NCI-H345 treated with DMSO at 0.1 percent for 48 hours (cell line): ENCODE results near the gene TGFBR2.
A peak's percentile ranks its signal among the peaks of the same experiment; 100 is the strongest.

Source experiments
- DNase-seq: peaks from one replicate; lab custom pipeline; 2025; ENCODE audit not compliant: unreplicated experiment; lab: John Stamatoyannopoulos, UW

Gene TGFBR2

GRCh38 chr3:30688776-30689641, 82.6 kb downstream of the TGFBR2 start:
- DNase-seq: no peak

GRCh38 chr3:30690199-30690598, 83.8 kb downstream of the TGFBR2 start:
- no peak for DNase-seq

GRCh38 chr3:30691249-30691880, 85.0 kb downstream of the TGFBR2 start:
- no peak for DNase-seq

- no peak for DNase-seq
Measured at GRCh38 chr3:30691944-30692343, 85.5 kb downstream of the TGFBR2 start.

- DNase-seq: no peak
Measured at GRCh38 chr3:30692498-30693130, 86.2 kb downstream of the TGFBR2 start.

GRCh38 chr3:30693470-30694120, 87.2 kb downstream of the TGFBR2 start:
- DNase-seq: peak; percentile 25

GRCh38 chr3:30694148-30694547, 87.7 kb downstream of the TGFBR2 start:
- no peak for DNase-seq

GRCh38 chr3:30694668-30695067, 88.3 kb downstream of the TGFBR2 start:
- DNase-seq: no peak

GRCh38 chr3:30695302-30696061, 89.1 kb downstream of the TGFBR2 start:
- DNase-seq: no peak

- no peak for DNase-seq
Measured at GRCh38 chr3:30696403-30696819, 90.0 kb downstream of the TGFBR2 start.

- DNase-seq: no peak
Measured at GRCh38 chr3:30696896-30697295, 90.5 kb downstream of the TGFBR2 start.

GRCh38 chr3:30698549-30698948, 92.1 kb downstream of the TGFBR2 start:
- no peak for DNase-seq

GRCh38 chr3:30699927-30700326, 93.5 kb downstream of the TGFBR2 start:
- DNase-seq: no peak

GRCh38 chr3:30700702-30701321, 94.4 kb downstream of the TGFBR2 start:
- DNase-seq: no peak

- DNase-seq: no peak
Measured at GRCh38 chr3:30702038-30702827, 95.8 kb downstream of the TGFBR2 start.

- no peak for DNase-seq
Measured at GRCh38 chr3:30702828-30703397, 96.5 kb downstream of the TGFBR2 start.

- DNase-seq: no peak
Measured at GRCh38 chr3:30704931-30705890, 98.8 kb downstream of the TGFBR2 start.

GRCh38 chr3:30707825-30708224, 101.4 kb downstream of the TGFBR2 start:
- DNase-seq: no peak
